ENCODE measurements around the gene DDX19B. TPM values are rescaled to one million over a fixed set of nuclear protein-coding genes. Genes with fewer than 3 reads are reported as not detected.
"Not testable (repeated sequence)": the region's sequence is repeated elsewhere in the genome, so short reads cannot be mapped to it uniquely, and the experiment has no call there.

The DDX19B gene
- total RNA-seq, 1 donor from 2014 or later: 37.1 TPM

DNA sequence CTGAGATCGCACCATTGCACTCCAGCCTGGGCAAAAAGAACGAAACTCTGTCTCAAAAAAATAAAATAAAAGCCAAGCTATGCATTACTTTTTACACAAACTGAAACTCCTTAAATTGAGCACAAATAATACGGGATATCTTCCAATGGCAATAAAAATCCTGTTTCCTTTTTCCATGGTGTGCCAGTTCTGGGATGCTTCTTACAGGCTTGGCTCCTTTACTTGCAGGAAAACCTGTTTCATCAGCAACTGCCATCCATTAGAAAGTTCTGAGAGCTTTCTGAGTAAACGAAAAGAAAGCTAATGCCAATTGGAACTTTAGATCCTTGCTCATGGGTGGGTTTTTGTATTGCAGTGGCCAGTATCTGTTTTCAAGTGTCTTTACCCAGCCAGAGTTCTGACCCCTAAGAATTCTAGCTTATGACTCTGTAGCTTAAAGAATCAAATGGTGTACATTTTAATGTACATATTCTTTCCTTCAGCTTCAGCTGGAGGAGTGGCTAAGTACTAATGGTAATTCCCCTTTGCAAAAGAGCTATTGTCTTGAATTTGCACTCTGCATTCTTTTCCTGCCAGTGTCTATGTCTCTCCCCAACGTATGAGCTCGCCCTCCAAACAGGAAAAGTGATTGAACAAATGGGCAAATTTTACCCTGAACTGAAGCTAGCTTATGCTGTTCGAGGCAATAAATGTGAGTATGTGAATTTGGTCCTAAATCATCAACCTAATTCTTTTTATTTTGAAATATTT is 26.2 kb downstream of the DDX19B start:
- TF ChIP-seq, protein P1, sequence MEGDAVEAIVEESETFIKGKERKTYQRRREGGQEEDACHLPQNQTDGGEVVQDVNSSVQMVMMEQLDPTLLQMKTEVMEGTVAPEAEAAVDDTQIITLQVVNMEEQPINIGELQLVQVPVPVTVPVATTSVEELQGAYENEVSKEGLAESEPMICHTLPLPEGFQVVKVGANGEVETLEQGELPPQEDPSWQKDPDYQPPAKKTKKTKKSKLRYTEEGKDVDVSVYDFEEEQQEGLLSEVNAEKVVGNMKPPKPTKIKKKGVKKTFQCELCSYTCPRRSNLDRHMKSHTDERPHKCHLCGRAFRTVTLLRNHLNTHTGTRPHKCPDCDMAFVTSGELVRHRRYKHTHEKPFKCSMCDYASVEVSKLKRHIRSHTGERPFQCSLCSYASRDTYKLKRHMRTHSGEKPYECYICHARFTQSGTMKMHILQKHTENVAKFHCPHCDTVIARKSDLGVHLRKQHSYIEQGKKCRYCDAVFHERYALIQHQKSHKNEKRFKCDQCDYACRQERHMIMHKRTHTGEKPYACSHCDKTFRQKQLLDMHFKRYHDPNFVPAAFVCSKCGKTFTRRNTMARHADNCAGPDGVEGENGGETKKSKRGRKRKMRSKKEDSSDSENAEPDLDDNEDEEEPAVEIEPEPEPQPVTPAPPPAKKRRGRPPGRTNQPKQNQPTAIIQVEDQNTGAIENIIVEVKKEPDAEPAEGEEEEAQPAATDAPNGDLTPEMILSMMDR (IDR thresholded peaks at IDR 0.05): no peak
- no peak overlapping the region for H3K27ac Mint-ChIP-seq (ENCODE audit: unreplicated experiment)
- peaks cover 28% of the 10 kb centered on the region for H3K36me3 Mint-ChIP-seq (ENCODE audit: unreplicated experiment)
- H3K9me3 Mint-ChIP-seq (ENCODE audit: unreplicated experiment): no peaks in the 10 kb centered on the region
- DNase-seq (ENCODE audit: extremely low spot score, unreplicated experiment): no peak
- no peaks in the 10 kb centered on the region for H3K27me3 Mint-ChIP-seq (ENCODE audit: unreplicated experiment)
- H3K4me1 Mint-ChIP-seq (ENCODE audit: unreplicated experiment): no peaks in the 10 kb centered on the region
- no peak overlapping the region for H3K4me3 Mint-ChIP-seq (ENCODE audit: unreplicated experiment)

DNA sequence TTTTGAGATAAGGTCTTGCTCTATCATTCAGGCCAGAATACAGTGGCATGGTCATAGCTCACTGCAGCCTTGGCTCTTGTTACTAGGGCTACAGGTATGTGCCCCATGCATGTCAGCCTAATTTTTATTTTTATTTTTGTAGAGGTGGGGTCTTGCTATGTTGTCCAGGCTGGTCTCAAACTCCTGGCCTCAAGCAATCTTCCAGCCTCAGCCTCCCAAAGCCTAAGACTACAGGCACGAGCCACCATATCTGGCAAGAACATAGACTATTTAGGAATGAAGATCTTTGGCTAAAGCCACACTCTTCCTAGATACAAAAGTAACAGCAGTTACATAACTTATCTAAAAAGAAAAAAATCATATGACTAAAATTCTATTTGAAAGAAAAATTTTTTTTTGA is 32.1 kb downstream of the DDX19B start:
- no peaks in the 10 kb centered on the region for H3K27me3 Mint-ChIP-seq (ENCODE audit: unreplicated experiment)

DNA sequence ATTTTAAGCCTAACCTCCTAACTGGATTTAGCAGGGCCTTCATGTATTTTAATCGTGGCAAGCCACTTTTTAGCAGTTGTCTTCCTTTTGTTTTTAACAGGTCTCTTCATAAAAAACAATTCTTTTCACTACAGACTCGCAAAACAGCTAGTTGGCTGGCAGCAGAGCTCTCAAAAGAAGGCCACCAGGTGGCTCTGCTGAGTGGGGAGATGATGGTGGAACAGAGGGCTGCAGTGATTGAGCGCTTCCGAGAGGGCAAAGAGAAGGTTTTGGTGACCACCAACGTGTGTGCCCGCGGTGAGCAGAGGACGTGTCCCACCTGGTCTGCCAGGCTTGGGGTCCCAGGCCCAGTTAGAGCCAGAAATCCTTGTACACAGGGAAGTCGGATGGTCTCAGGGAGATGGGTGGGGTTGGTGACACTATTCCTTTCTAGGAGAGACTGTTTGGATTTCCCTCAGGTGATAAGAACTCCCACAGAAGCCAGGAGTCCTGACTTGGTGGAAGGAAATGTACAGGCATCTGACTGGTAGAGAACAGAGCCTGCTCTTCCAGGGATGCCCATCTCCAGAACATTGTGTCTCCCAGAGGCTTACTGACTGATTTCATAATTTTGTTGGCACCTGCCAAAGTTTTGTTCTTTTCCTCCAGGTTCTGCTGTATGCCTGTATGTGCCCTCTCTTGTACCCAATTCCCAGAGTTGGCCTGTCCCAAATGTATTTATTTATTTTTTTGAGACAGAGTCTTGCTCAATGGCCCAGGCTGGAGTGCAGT is 32.8 kb downstream of the DDX19B start:
- Mint-ChIP-seq H3K27me3 (ENCODE audit: unreplicated experiment) (no peaks in the 10 kb centered on the region), H3K4me3 (ENCODE audit: unreplicated experiment) (no peak overlapping the region), H3K9me3 (ENCODE audit: unreplicated experiment) (no peaks in the 10 kb centered on the region), H3K4me1 (ENCODE audit: unreplicated experiment) (no peaks in the 10 kb centered on the region), H3K36me3 (ENCODE audit: unreplicated experiment) (peaks cover 32% of the 10 kb centered on the region), H3K27ac (ENCODE audit: unreplicated experiment) (peak overlapping the region; percentile 10)
- TF ChIP-seq, protein P1 (IDR thresholded peaks at IDR 0.05): peak; percentile 56
- DNase-seq (ENCODE audit: extremely low spot score, unreplicated experiment): no peak

More for the DNA sequence above, 32.1 kb downstream of the DDX19B start:
- Mint-ChIP-seq H3K4me3 (ENCODE audit: unreplicated experiment) (no peak overlapping the region), H3K36me3 (ENCODE audit: unreplicated experiment) (peaks cover 32% of the 10 kb centered on the region), H3K27ac (ENCODE audit: unreplicated experiment) (no peak overlapping the region), H3K4me1 (ENCODE audit: unreplicated experiment) (no peaks in the 10 kb centered on the region), H3K9me3 (ENCODE audit: unreplicated experiment) (no peaks in the 10 kb centered on the region)
- DNase-seq (ENCODE audit: extremely low spot score, unreplicated experiment): no peak
- TF ChIP-seq, protein P1 (IDR thresholded peaks at IDR 0.05): no peak

DNA sequence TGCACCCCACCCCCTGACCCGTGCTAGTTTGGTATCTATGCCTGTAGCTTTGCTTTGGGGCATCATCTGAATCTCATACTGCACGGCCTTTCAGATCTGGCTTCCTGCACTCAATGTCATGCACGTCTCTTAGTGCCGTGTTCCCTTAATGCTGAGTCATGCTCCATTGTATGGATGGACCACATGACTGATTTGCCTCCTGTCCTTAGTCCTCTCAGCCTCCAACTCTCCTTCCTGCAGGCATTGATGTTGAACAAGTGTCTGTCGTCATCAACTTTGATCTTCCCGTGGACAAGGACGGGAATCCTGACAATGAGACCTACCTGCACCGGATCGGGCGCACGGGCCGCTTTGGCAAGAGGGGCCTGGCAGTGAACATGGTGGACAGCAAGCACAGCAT is 33.7 kb downstream of the DDX19B start:
- not testable (repeated sequence) for H3K4me1 Mint-ChIP-seq (ENCODE audit: unreplicated experiment); H3K27ac Mint-ChIP-seq (ENCODE audit: unreplicated experiment); H3K9me3 Mint-ChIP-seq (ENCODE audit: unreplicated experiment); H3K27me3 Mint-ChIP-seq (ENCODE audit: unreplicated experiment); DNase-seq (ENCODE audit: extremely low spot score, unreplicated experiment); H3K4me3 Mint-ChIP-seq (ENCODE audit: unreplicated experiment)
- H3K36me3 Mint-ChIP-seq (ENCODE audit: unreplicated experiment): peaks cover 32% of the 10 kb centered on the region

DNA sequence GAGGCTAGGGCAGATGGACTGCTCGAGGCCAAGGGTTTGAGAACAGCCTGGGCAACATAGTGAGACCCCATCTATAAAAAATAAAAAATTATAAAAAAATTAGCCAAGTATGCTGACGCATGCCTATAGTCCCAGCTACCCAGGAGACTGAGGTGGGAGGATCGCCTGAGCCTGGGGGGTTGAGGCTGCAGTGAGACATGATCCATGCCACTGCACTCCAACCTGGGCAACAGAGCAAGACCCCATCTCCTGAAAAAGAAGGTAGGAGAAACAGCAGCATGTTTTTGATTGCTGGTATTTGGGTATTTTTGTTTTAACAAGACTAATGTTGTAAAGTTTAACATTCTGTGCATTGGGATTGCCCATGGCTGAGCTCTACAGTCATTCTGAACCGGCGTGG is 38.8 kb downstream of the DDX19B start:
- Mint-ChIP-seq H3K4me3 (ENCODE audit: unreplicated experiment) (no peak overlapping the region), H3K9me3 (ENCODE audit: unreplicated experiment) (no peaks in the 10 kb centered on the region), H3K4me1 (ENCODE audit: unreplicated experiment) (peaks cover 2% of the 10 kb centered on the region), H3K27ac (ENCODE audit: unreplicated experiment) (no peak overlapping the region), H3K27me3 (ENCODE audit: unreplicated experiment) (no peaks in the 10 kb centered on the region), H3K36me3 (ENCODE audit: unreplicated experiment) (peaks cover 14% of the 10 kb centered on the region)
- DNase-seq (ENCODE audit: extremely low spot score, unreplicated experiment): no peak
- TF ChIP-seq, protein P1 (IDR thresholded peaks at IDR 0.05): no peak

Data from osteocyte (in vitro differentiated cells).